KMS-11 (cell line): Measurements from ENCODE around the gene TMEM154.

ENCODE experiments used
- H2AFZ ChIP-seq: fragments of 200-600 bp; sonication (generic); 2 replicates; pipeline ENCODE4 v1.6.1; 2016; ENCODE audit warnings: antibody characterized with exemption, mixed run types, low read depth
- H3K27ac ChIP-seq: fragments of 200-600 bp; sonication (generic); 2 replicates; pipeline ENCODE4 v1.6.1; 2016; ENCODE audit warnings: mild to moderate bottlenecking, mixed run types
- H3K27me3 ChIP-seq: fragments of 200-600 bp; sonication (generic); 2 replicates; pipeline ENCODE4 v1.6.1; 2017; ENCODE audit warnings: mild to moderate bottlenecking, low read depth, mixed run types, moderate library complexity; ENCODE audit not compliant: insufficient read depth
- H3K36me3 ChIP-seq: fragments of 200-600 bp; sonication (generic); 2 replicates; pipeline ENCODE4 v1.6.1; 2017; ENCODE audit warnings: mild to moderate bottlenecking, mixed run types; ENCODE audit not compliant: insufficient read depth
- H3K4me1 ChIP-seq: fragments of 200-600 bp; sonication (generic); 2 replicates; pipeline ENCODE4 v1.6.1; 2016; ENCODE audit warnings: mild to moderate bottlenecking, low read depth, mixed run types; ENCODE audit not compliant: poor library complexity, severe bottlenecking
- H3K4me2 ChIP-seq: fragments of 200-600 bp; sonication (generic); 2 replicates; pipeline ENCODE4 v1.7.0; 2016; ENCODE audit warnings: mild to moderate bottlenecking, mixed run types
- H3K4me3 ChIP-seq: fragments of 200-600 bp; sonication (generic); IDR thresholded peaks from 2 replicates; pipeline ENCODE4 v1.6.1; 2017; ENCODE audit warnings: low read depth, low read length, mixed read lengths; ENCODE audit not compliant: insufficient read depth
- H3K79me2 ChIP-seq: fragments of 200-600 bp; sonication (generic); 2 replicates; pipeline ENCODE4 v1.6.1; 2016; ENCODE audit warnings: low read depth, mixed run types; ENCODE audit not compliant: insufficient read depth
- H3K9ac ChIP-seq: fragments of 200-600 bp; sonication (generic); 2 replicates; pipeline ENCODE4 v1.6.1; 2016; ENCODE audit warnings: mild to moderate bottlenecking, mixed run types
- H4K20me1 ChIP-seq: fragments of 200-600 bp; sonication (generic); 2 replicates; pipeline ENCODE4 v1.6.1; 2016; ENCODE audit warnings: mild to moderate bottlenecking, mixed run types; ENCODE audit not compliant: insufficient read depth
- CTCF ChIP-seq: fragments of 200-600 bp; sonication (generic); conservative IDR thresholded peaks from 2 replicates; pipeline ENCODE4 v1.6.1; 2017; ENCODE audit warnings: low read depth, mild to moderate bottlenecking, antibody characterized with exemption, low read length, moderate library complexity, mixed read lengths

TMEM154 gene

GRCh38 chr4:152601156-152601555 is 78.6 kb downstream of the TMEM154 start:
- no peak overlapping the region for H3K4me3 ChIP-seq
- no peaks in the 10 kb centered on the region for H3K36me3 ChIP-seq
- no peak for TF ChIP-seq CTCF
- H3K27ac ChIP-seq = no peak overlapping the region
- no peak overlapping the region for H3K4me2 ChIP-seq
- no peak overlapping the region for H3K9ac ChIP-seq
- no peaks in the 10 kb centered on the region for H3K79me2 ChIP-seq
- no peaks in the 10 kb centered on the region for H4K20me1 ChIP-seq
- peaks cover 2% of the 10 kb centered on the region for H3K4me1 ChIP-seq
- no peak overlapping the region for H2AFZ ChIP-seq
- no peaks in the 10 kb centered on the region for H3K27me3 ChIP-seq

- Histone ChIP-seq H3K79me2 (no peaks in the 10 kb centered on the region), H3K4me2 (no peak overlapping the region), H4K20me1 (no peaks in the 10 kb centered on the region), H3K4me3 (no peak overlapping the region), H3K36me3 (no peaks in the 10 kb centered on the region), H3K27me3 (no peaks in the 10 kb centered on the region), H2AFZ (no peak overlapping the region), H3K9ac (no peak overlapping the region), H3K4me1 (peaks cover 16% of the 10 kb centered on the region), H3K27ac (no peak overlapping the region)
- TF ChIP-seq CTCF = no peak
Measured at GRCh38 chr4:152599636-152600035, 80.2 kb downstream of the TMEM154 start.

GRCh38 chr4:152599095-152599494 is 80.7 kb downstream of the TMEM154 start:
- H3K27me3 ChIP-seq = no peaks in the 10 kb centered on the region
- peaks cover 16% of the 10 kb centered on the region for H3K4me1 ChIP-seq
- H4K20me1 ChIP-seq = no peaks in the 10 kb centered on the region; the same call in 1 of the 2 replicates
- no peak overlapping the region for H3K4me3 ChIP-seq
- H2AFZ ChIP-seq = no peak overlapping the region
- H3K36me3 ChIP-seq = no peaks in the 10 kb centered on the region
- no peak overlapping the region for H3K9ac ChIP-seq
- H3K27ac ChIP-seq = no peak overlapping the region
- H3K79me2 ChIP-seq = no peaks in the 10 kb centered on the region
- no peak overlapping the region for H3K4me2 ChIP-seq
- TF ChIP-seq CTCF = no peak

GRCh38 chr4:152598454-152598853 is 81.3 kb downstream of the TMEM154 start:
- Histone ChIP-seq H2AFZ (no peak overlapping the region), H3K27ac (no peak overlapping the region), H3K9ac (no peak overlapping the region), H4K20me1 (no peaks in the 10 kb centered on the region; the same call in 1 of the 2 replicates), H3K4me2 (no peak overlapping the region), H3K4me3 (no peak overlapping the region), H3K27me3 (no peaks in the 10 kb centered on the region), H3K4me1 (peaks cover 16% of the 10 kb centered on the region), H3K36me3 (no peaks in the 10 kb centered on the region), H3K79me2 (no peaks in the 10 kb centered on the region)
- no peak for TF ChIP-seq CTCF
